Measurements from ENCODE around the gene XPO6. TPM values are rescaled to one million over a fixed set of nuclear protein-coding genes. Genes with fewer than 3 reads are reported as not detected.

Gene XPO6
- total RNA-seq, 4 donors from 2014 or later: 45.7 to 104 (median 78.1) TPM

- no peak for DNase-seq (ENCODE audit: low spot score in 2 of 2)
- intact Hi-C loops (cut with DNase I; ENCODE audit: low total_unique reads): no loop called here
- H3K4me3 ChIP-seq (ENCODE audit: low read depth, poor library complexity, severe bottlenecking): no peak overlapping the region
- TF ChIP-seq, protein P1, sequence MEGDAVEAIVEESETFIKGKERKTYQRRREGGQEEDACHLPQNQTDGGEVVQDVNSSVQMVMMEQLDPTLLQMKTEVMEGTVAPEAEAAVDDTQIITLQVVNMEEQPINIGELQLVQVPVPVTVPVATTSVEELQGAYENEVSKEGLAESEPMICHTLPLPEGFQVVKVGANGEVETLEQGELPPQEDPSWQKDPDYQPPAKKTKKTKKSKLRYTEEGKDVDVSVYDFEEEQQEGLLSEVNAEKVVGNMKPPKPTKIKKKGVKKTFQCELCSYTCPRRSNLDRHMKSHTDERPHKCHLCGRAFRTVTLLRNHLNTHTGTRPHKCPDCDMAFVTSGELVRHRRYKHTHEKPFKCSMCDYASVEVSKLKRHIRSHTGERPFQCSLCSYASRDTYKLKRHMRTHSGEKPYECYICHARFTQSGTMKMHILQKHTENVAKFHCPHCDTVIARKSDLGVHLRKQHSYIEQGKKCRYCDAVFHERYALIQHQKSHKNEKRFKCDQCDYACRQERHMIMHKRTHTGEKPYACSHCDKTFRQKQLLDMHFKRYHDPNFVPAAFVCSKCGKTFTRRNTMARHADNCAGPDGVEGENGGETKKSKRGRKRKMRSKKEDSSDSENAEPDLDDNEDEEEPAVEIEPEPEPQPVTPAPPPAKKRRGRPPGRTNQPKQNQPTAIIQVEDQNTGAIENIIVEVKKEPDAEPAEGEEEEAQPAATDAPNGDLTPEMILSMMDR (IDR thresholded peaks at IDR 0.05): no peak
- no peak for TF ChIP-seq POLR2A (IDR thresholded peaks at IDR 0.05)
- WGBS, 2 donors: 82 to 89% methylated on average over 7 of the region's 7 CpGs
Observed at GRCh38 chr16:28182183-28182582, 29.6 kb downstream of the XPO6 start.

DNA sequence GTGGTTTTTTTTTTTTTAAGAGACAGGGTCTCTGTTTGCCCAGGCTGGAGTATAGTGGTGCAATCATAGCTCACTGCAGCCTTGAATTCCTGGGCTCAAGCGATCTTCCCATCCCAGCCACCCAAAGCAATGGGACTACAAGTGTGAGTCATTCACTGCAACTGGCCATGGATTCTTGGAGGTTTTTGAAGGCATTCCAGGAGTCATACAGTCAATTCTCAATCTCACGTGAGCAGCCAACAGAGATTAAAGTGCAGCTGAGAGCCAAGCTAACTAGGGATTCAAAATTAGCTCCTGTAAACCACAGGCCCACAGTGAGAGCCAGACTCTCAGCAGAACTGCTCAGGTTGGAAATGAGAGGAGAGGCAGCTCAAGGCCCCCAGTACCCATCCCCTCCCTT lies 30.2 kb downstream of the XPO6 start:
- H3K4me3 ChIP-seq (ENCODE audit: low read depth, poor library complexity, severe bottlenecking): no peak overlapping the region
- WGBS, 2 donors: 7 to 12% methylated on average over 2 of the region's 2 CpGs
- intact Hi-C loops (cut with DNase I; ENCODE audit: low total_unique reads): no loop called here
- peak in 1 of 2 donors; percentile 39 for DNase-seq (ENCODE audit: low spot score in 2 of 2)
- no peak for TF ChIP-seq POLR2A (IDR thresholded peaks at IDR 0.05)
- TF ChIP-seq, protein P1 (IDR thresholded peaks at IDR 0.05): no peak

GRCh38 chr16:28180655-28181460 lies 30.9 kb downstream of the XPO6 start:
- DNase-seq (ENCODE audit: low spot score in 2 of 2): no peak
- no peak overlapping the region for H3K4me3 ChIP-seq (ENCODE audit: low read depth, poor library complexity, severe bottlenecking)
- intact Hi-C loops (cut with DNase I; ENCODE audit: low total_unique reads): no loop called here
- 59 to 68% methylated on average over 9 of the region's 9 CpGs for WGBS, 2 donors
- TF ChIP-seq, protein P1 (IDR thresholded peaks at IDR 0.05): no peak
- no peak for TF ChIP-seq POLR2A (IDR thresholded peaks at IDR 0.05)

DNA sequence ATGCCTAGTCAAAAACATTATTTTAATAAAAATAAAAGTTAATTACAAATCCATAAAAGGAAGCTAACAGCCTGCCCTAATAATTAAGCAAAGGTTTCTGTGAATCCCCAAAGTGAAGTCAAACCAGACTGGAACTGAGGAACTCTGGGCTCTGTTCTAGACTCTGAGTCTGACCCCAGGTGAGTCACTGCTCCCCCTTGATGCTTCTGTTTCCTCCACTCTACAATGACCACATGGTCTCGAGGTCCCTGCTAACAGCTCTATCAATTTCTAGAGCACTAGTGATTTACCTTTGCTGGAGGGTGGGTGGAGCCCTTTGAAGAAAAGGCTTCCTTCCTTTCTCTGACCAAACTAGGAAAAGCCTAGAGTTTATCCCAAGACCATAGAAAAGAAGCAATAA lies 32.4 kb downstream of the XPO6 start:
- no peak for DNase-seq (ENCODE audit: low spot score in 2 of 2)
- intact Hi-C loops (cut with DNase I; ENCODE audit: low total_unique reads): no loop called here
- no peak overlapping the region for H3K4me3 ChIP-seq (ENCODE audit: low read depth, poor library complexity, severe bottlenecking)
- 81 to 90% methylated on average over 1 of the region's 1 CpG for WGBS, 2 donors
- TF ChIP-seq, protein P1 (IDR thresholded peaks at IDR 0.05): no peak
- TF ChIP-seq POLR2A (IDR thresholded peaks at IDR 0.05): no peak

- 90 to 91% methylated on average over 5 of the region's 5 CpGs for WGBS, 2 donors
- intact Hi-C loops (cut with DNase I; ENCODE audit: low total_unique reads): no loop called here
Observed at GRCh38 chr16:28175715-28176114, 36.0 kb downstream of the XPO6 start.

More at GRCh38 chr16:28175715-28176114, 36.0 kb downstream of the XPO6 start:
- no peak overlapping the region for H3K4me3 ChIP-seq (ENCODE audit: low read depth, poor library complexity, severe bottlenecking)
- DNase-seq (ENCODE audit: low spot score in 2 of 2): no peak
- TF ChIP-seq, protein P1 (IDR thresholded peaks at IDR 0.05): no peak
- no peak for TF ChIP-seq POLR2A (IDR thresholded peaks at IDR 0.05)
